AG04450 (cell line): ENCODE measurements around the gene ADAMTSL1. TPM values are rescaled to one million over a fixed set of nuclear protein-coding genes. Genes with fewer than 3 reads are reported as not detected.

Source experiments
- CTCF ChIA-PET: fragments of 300-600, 350-600 bp; formaldehyde crosslinking; extraction: SDS; loops from one replicate; lab custom pipeline; 2022; ENCODE audit warnings: antibody characterized with exemption, inconsistent platforms; lab: Charles Lee
- POLR2A ChIA-PET: fragments of 350-600 bp; formaldehyde crosslinking; extraction: SDS; loops from one replicate; lab custom pipeline; 2021; ENCODE audit warnings: antibody characterized with exemption, inconsistent platforms; lab: Yijun Ruan, JAX
- DNase-seq: peaks from one replicate; pipeline ENCODE4 v3.0.0-alpha.2; 2011; ENCODE audit warnings: low read depth, low spot score
- H3K27ac ChIP-seq: one replicate; pipeline ENCODE4 v1.5.1; 2012; ENCODE audit warnings: low read depth, low read length, control low read depth
- H3K27me3 ChIP-seq: one replicate; pipeline ENCODE4 v1.6.0; 2012; ENCODE audit warnings: low read length; ENCODE audit not compliant: control insufficient read depth, insufficient read depth
- H3K4me3 ChIP-seq: 2 replicates; pipeline ENCODE4 v1.5.1; 2011; ENCODE audit warnings: mild to moderate bottlenecking, low read depth, low read length, control low read depth
- H3K9me3 ChIP-seq: 2 replicates; pipeline ENCODE4 v1.5.1; 2012; ENCODE audit warnings: low read length; ENCODE audit not compliant: control insufficient read depth, insufficient read depth
- CTCF ChIP-seq: IDR thresholded peaks from 2 replicates; pipeline ENCODE4 v1.5.1; 2011; ENCODE audit warnings: low read depth, low read length, control low read depth, inconsistent platforms
- polyA plus RNA-seq: library from polyadenylated mRNA; depleted of rRNA; stranded (reverse); fragments of >200 nt; gene quantifications from 2 replicates; pipeline ENCODE4 v1.2.3, GENCODE V29; 2011

The ADAMTSL1 gene
- polyA plus RNA-seq, 1 experiment, result 22.2 TPM

DNA sequence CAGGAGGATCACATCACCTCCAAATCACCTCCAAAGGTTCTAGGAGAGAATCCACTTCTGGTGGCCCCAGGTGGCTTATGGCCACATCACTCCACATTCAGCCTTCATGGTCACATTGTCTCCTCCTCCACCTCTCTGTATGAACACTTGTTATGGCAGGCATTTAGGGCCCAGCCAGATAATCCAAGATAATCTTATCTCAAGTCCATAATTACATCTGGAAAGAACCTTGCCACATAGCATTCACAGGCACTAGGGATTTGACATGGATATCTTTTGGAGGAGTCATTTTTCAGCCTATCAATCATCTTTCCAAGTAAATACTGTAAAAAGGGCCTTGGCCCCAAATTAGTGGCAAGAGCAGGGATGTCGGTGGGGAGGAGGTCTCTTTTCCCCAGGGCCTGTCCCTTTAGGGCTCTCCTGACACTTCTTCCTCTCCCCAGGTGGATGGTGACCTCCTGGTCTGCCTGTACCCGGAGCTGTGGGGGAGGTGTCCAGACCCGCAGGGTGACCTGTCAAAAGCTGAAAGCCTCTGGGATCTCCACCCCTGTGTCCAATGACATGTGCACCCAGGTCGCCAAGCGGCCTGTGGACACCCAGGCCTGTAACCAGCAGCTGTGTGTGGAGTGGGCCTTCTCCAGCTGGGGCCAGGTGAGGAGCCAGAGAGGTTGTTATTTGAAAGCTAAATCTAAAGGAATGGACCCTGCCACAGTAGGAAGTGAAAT, 418.2 kb downstream of the ADAMTSL1 start:
- Histone ChIP-seq H3K4me3 (no peak overlapping the region), H3K27ac (no peak overlapping the region), H3K9me3 (peaks cover 12% of the 10 kb centered on the region), H3K27me3 (no peaks in the 10 kb centered on the region)
- no peak for DNase-seq
- no peak for TF ChIP-seq CTCF
- POLR2A ChIA-PET, result no interaction called here
- CTCF ChIA-PET, result no interaction called here

DNA sequence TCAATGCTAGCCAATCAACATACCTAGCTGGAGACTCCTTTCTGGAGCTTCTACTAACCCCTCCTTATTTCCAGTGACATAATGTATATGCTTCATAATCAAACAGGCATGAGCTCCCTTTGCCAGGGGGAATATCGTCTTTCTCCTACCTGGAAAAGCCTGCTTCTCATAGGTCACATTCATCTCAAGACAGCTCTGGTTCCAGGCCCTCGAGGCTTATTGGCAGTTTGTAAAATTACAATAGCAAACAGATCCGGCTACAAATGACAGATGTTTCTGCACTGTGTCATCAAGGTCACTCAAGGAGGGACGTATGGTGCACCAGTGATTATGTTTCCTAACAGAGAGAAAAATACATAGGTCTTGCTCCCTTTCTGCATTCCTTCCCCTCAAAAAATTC, 419.1 kb downstream of the ADAMTSL1 start:
- Histone ChIP-seq H3K27ac (no peak overlapping the region), H3K27me3 (no peaks in the 10 kb centered on the region), H3K9me3 (peaks cover 12% of the 10 kb centered on the region), H3K4me3 (no peak overlapping the region)
- ChIA-PET CTCF (no interaction called here), POLR2A (no interaction called here)
- TF ChIP-seq CTCF, result no peak
- no peak for DNase-seq

GRCh38 chr9:18893491-18893890, 419.5 kb downstream of the ADAMTSL1 start:
- Histone ChIP-seq H3K4me3 (no peak overlapping the region), H3K27ac (no peak overlapping the region), H3K9me3 (peaks cover 12% of the 10 kb centered on the region), H3K27me3 (no peaks in the 10 kb centered on the region)
- no peak for DNase-seq
- ChIA-PET CTCF (no interaction called here), POLR2A (no interaction called here)
- no peak for TF ChIP-seq CTCF

GRCh38 chr9:18896004-18896403, 422.1 kb downstream of the ADAMTSL1 start:
- ChIA-PET POLR2A (no interaction called here), CTCF (interaction anchor here (0.6 kb wide), 1 partner anchor 133 kb away, joined by 3 read pairs; no protein-coding TSS in a partner anchor)
- no peak overlapping the region for H3K4me3 ChIP-seq
- H3K9me3 ChIP-seq, result peaks cover 12% of the 10 kb centered on the region
- no peak for TF ChIP-seq CTCF
- no peaks in the 10 kb centered on the region for H3K27me3 ChIP-seq
- H3K27ac ChIP-seq, result no peak overlapping the region
- no peak for DNase-seq

GRCh38 chr9:18896531-18897179, 422.7 kb downstream of the ADAMTSL1 start:
- ChIA-PET CTCF (interaction anchor here (0.6 kb wide), 1 partner anchor 132 kb away, joined by 3 read pairs; no protein-coding TSS in a partner anchor), POLR2A (no interaction called here)
- H3K27me3 ChIP-seq, result no peaks in the 10 kb centered on the region
- H3K9me3 ChIP-seq, result peaks cover 12% of the 10 kb centered on the region
- H3K4me3 ChIP-seq, result no peak overlapping the region
- DNase-seq, result no peak
- H3K27ac ChIP-seq, result no peak overlapping the region
- TF ChIP-seq CTCF, result no peak
